ENCODE measurements around the gene UBA3.

Gene UBA3

GRCh38 chr3:69110941-69111546, 30.9 kb upstream of the UBA3 start:
- H3K27me3 Mint-ChIP-seq: no peaks in the 10 kb centered on the region
- H3K27ac Mint-ChIP-seq: no peak overlapping the region
- no peaks in the 10 kb centered on the region for H3K9me3 Mint-ChIP-seq
- H3K4me3 Mint-ChIP-seq: no peak overlapping the region
- peaks cover 32% of the 10 kb centered on the region for H3K4me1 Mint-ChIP-seq
- ATAC-seq: peak; percentile 65
- no peak for DNase-seq

DNA sequence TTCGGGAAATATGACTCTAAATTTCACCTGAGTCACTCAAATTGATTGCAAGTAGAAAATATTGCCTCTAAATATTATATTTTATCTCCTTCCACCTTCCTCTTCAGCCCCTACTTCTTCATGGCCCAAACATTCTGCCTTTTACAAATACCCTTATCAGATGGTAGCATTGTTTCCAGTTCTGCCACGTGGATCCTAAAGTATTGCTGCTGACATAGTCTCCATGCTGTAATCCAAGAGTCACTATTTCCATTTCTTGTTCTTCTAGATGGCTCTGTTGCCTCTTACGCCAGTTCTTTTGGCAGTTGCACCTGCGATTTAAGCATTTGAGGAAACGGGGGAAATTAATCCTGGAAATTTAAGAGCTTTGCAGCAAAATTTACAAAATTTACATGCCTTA, 28.6 kb upstream of the UBA3 start:
- ATAC-seq: no peak
- DNase-seq: no peak
- H3K4me3 Mint-ChIP-seq: no peak overlapping the region
- peaks cover 35% of the 10 kb centered on the region for H3K4me1 Mint-ChIP-seq
- H3K9me3 Mint-ChIP-seq: no peaks in the 10 kb centered on the region
- no peak overlapping the region for H3K27ac Mint-ChIP-seq
- H3K27me3 Mint-ChIP-seq: no peaks in the 10 kb centered on the region

DNA sequence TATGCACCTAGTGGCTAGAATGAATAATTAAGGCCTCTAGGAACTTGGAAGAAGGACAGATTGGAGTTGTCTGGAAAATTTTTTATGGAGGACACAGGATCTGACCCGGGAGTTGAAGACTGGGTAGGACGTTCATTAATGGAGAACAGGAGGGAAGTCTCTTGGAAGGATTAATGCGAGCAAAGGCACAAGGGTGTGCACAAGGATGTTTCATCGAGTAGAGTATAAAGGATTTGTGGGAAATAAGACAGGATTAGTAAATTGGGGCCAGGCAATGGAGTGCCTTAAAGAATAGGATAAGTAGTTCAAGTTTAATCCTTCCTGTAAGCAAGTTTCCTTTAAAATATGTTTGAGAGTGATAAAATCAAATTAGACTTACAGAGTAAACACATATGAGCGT, 27.7 kb upstream of the UBA3 start:
- no peak for DNase-seq

DNA sequence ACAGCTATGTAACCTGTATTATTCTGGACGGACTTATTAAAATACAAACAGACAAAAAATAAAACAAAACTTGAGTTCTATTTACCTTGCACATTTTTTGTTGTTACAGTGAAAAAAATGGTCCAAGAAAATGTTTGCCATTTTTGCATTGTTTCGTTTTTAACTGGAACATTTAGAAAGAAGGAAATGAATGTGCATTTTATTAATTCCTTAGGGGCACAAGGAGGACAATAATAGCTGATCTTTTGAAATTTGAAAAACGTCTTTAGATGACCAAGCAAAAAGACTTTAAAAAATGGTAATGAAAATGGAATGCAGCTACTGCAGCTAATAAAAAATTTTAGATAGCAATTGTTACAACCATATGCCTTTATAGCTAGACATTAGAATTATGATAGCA, 25.2 kb upstream of the UBA3 start:
- Mint-ChIP-seq H3K27ac (no peak overlapping the region), H3K4me3 (no peak overlapping the region), H3K27me3 (no peaks in the 10 kb centered on the region), H3K4me1 (peaks cover 29% of the 10 kb centered on the region), H3K9me3 (no peaks in the 10 kb centered on the region)
- DNase-seq (no peak), ATAC-seq (no peak)

More for the DNA sequence above, 27.7 kb upstream of the UBA3 start:
- Mint-ChIP-seq H3K27ac (peak overlapping the region in 1 of 2 donors; percentile 8), H3K9me3 (no peaks in the 10 kb centered on the region), H3K27me3 (no peaks in the 10 kb centered on the region), H3K4me3 (no peak overlapping the region), H3K4me1 (peaks cover 30% of the 10 kb centered on the region)
- ATAC-seq: no peak

GRCh38 chr3:69104586-69104985, 24.4 kb upstream of the UBA3 start:
- Mint-ChIP-seq H3K4me1 (peaks cover 36% of the 10 kb centered on the region), H3K4me3 (no peak overlapping the region), H3K27ac (peak overlapping the region in 1 of 2 donors; percentile 53), H3K27me3 (no peaks in the 10 kb centered on the region), H3K9me3 (no peaks in the 10 kb centered on the region)
- ATAC-seq: no peak
- no peak for DNase-seq

GRCh38 chr3:69103123-69103522, 23.0 kb upstream of the UBA3 start:
- Mint-ChIP-seq H3K27ac (no peak overlapping the region), H3K4me1 (peaks cover 38% of the 10 kb centered on the region), H3K27me3 (no peaks in the 10 kb centered on the region), H3K9me3 (no peaks in the 10 kb centered on the region), H3K4me3 (no peak overlapping the region)
- ATAC-seq: no peak
- no peak for DNase-seq

DNA sequence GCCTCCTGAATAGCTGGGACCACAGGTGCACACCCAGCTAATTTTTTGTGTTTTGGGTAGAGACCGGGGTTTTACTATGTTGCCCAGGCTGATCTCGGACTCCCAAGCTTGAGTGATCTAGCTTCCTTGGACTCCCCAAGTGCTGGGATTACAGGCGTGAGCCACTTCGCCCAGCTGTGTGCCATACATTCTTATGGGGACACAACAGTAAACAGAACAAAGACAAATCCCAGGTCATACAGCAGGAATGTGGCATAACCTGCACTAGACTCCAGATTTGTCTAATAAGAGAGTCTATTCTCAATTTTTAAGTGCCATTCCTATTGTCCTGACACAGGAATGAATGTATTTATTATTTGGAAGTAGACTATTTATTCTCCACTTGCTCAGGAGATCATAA, 22.2 kb upstream of the UBA3 start:
- no peaks in the 10 kb centered on the region for H3K9me3 Mint-ChIP-seq
- H3K4me3 Mint-ChIP-seq: no peak overlapping the region
- DNase-seq (no peak), ATAC-seq (no peak)
- H3K27me3 Mint-ChIP-seq: no peaks in the 10 kb centered on the region
- peaks cover 37% of the 10 kb centered on the region for H3K4me1 Mint-ChIP-seq
- H3K27ac Mint-ChIP-seq: no peak overlapping the region

GRCh38 chr3:69099576-69099975, 19.4 kb upstream of the UBA3 start:
- H3K27me3 Mint-ChIP-seq: no peaks in the 10 kb centered on the region
- peaks cover 64% of the 10 kb centered on the region for H3K4me1 Mint-ChIP-seq
- H3K4me3 Mint-ChIP-seq: no peak overlapping the region
- H3K27ac Mint-ChIP-seq: no peak overlapping the region
- H3K9me3 Mint-ChIP-seq: no peaks in the 10 kb centered on the region
- DNase-seq: no peak
- ATAC-seq: no peak

- Mint-ChIP-seq H3K4me3 (peak overlapping the region in 1 of 2 donors; percentile 30), H3K9me3 (no peaks in the 10 kb centered on the region), H3K4me1 (peaks cover 72% of the 10 kb centered on the region), H3K27ac (peak overlapping the region; percentile 79 to 92), H3K27me3 (no peaks in the 10 kb centered on the region)
- ATAC-seq (no peak), DNase-seq (no peak)
Measured at GRCh38 chr3:69097407-69098086, 17.4 kb upstream of the UBA3 start.

DNA sequence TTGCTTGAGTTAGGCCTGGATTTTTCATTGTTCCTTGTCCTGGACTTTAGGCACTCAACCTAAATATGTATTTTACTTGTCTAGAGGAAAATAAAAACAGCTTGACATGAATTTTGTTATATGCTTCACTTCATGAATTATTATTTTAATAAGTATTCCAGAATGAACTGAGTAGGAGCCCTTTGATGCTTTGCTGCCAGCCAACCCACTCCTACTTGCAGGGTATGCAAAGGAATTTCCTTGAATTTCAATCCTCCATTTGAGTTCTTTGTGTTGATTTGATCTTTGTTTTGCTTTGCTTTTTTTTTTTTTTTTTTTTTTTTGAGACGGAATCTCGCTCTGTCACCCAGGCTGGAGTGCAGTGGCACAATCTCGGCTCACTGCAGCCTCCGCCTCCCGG, 16.1 kb upstream of the UBA3 start:
- ATAC-seq: no peak
- H3K27ac Mint-ChIP-seq: peak overlapping the region; percentile 59 to 89
- no peaks in the 10 kb centered on the region for H3K9me3 Mint-ChIP-seq
- peaks cover 79% of the 10 kb centered on the region for H3K4me1 Mint-ChIP-seq
- no peak for DNase-seq
- peak overlapping the region in 1 of 2 donors; percentile 78 for H3K4me3 Mint-ChIP-seq
- H3K27me3 Mint-ChIP-seq: no peaks in the 10 kb centered on the region

- DNase-seq (no peak), ATAC-seq (no peak)
- Mint-ChIP-seq H3K9me3 (no peaks in the 10 kb centered on the region), H3K4me3 (peak overlapping the region; percentile 78 to 79), H3K27me3 (no peaks in the 10 kb centered on the region), H3K4me1 (peaks cover 85% of the 10 kb centered on the region), H3K27ac (peak overlapping the region; percentile 84 to 89)
Measured at GRCh38 chr3:69095636-69096035, 15.5 kb upstream of the UBA3 start.

- Mint-ChIP-seq H3K27me3 (no peaks in the 10 kb centered on the region), H3K27ac (peak overlapping the region; percentile 35 to 89), H3K4me1 (peaks cover 85% of the 10 kb centered on the region), H3K9me3 (no peaks in the 10 kb centered on the region), H3K4me3 (peak overlapping the region; percentile 66 to 74)
- ATAC-seq: peak; percentile 35
- DNase-seq: no peak
Measured at GRCh38 chr3:69094467-69095205, 14.5 kb upstream of the UBA3 start.

GRCh38 chr3:69092030-69092516, 11.9 kb upstream of the UBA3 start:
- Mint-ChIP-seq H3K4me1 (peaks cover 91% of the 10 kb centered on the region), H3K27me3 (no peaks in the 10 kb centered on the region), H3K4me3 (peak overlapping the region; percentile 63 to 76), H3K27ac (peak overlapping the region; percentile 88 to 94), H3K9me3 (no peaks in the 10 kb centered on the region)
- peak in 1 of 2 donors; percentile 47 for DNase-seq
- peak; percentile 92 for ATAC-seq

DNA sequence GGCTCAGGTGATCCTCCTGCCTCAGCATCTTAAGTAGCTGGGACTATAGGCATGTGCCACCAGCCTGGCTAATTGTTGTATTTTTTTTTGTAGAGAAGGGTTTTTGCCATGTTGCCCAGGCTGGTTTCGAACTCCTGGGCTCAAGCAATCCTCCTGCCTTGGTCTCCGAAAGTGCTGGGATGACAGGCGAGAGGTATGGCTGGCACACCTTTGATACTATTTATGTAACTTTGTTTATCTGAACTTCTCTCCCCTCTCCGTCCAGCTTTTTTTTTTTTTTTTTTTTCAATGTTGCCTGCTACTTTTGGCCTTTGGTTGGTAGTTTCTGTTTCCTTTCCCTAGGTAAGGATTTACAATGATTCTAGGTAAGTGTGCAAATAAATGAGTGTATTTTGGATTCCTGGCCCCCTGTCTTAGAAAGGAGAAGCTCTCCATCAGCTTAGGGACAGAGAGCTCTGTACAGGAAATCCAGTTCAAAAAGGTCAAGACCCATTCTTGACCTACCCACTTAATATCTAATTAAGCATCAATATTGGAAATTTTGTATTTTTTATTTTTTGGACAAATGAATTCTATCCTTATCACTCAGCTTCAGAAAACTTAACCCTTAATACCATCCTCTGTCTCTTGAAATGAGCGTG, 11.3 kb upstream of the UBA3 start:
- Mint-ChIP-seq H3K4me3 (peak overlapping the region; percentile 63 to 76), H3K9me3 (no peaks in the 10 kb centered on the region), H3K27ac (peak overlapping the region; percentile 49 to 92), H3K27me3 (no peaks in the 10 kb centered on the region), H3K4me1 (peaks cover 86% of the 10 kb centered on the region)
- DNase-seq (no peak), ATAC-seq (no peak)

- DNase-seq (no peak), ATAC-seq (no peak)
- peak overlapping the region; percentile 55 to 90 for H3K4me3 Mint-ChIP-seq
- H3K27ac Mint-ChIP-seq: peak overlapping the region; percentile 12 to 38
- H3K9me3 Mint-ChIP-seq: no peaks in the 10 kb centered on the region
- no peaks in the 10 kb centered on the region for H3K27me3 Mint-ChIP-seq
- H3K4me1 Mint-ChIP-seq: peaks cover 72% of the 10 kb centered on the region
Measured at GRCh38 chr3:69090021-69090420, 9.9 kb upstream of the UBA3 start.

All from stimulated activated naive CD8-positive, alpha-beta T cell treated with anti-CD3 and anti-CD28 coated beads, Interleukin-15, amount 100 ng/mL, for 72 hours (primary cell).